HG02870 (cell line): ENCODE measurements around the gene SOWAHA.
"Not testable (repeated sequence)": the region's sequence is repeated elsewhere in the genome, so short reads cannot be mapped to it uniquely, and the experiment has no call there.

Experiments
- ATAC-seq: cut with Tn5 transposase; IDR thresholded peaks from one replicate; pipeline ENCODE4 v1.9.1; 2021; ENCODE audit warnings: mild to moderate bottlenecking, moderate library complexity; ENCODE audit not compliant: unreplicated experiment

SOWAHA gene

GRCh38 chr5:132806804-132807162, 6.3 kb upstream of the SOWAHA start:
- ATAC-seq: not testable (repeated sequence)

GRCh38 chr5:132807163-132807838, 5.8 kb upstream of the SOWAHA start:
- ATAC-seq: no peak

DNA sequence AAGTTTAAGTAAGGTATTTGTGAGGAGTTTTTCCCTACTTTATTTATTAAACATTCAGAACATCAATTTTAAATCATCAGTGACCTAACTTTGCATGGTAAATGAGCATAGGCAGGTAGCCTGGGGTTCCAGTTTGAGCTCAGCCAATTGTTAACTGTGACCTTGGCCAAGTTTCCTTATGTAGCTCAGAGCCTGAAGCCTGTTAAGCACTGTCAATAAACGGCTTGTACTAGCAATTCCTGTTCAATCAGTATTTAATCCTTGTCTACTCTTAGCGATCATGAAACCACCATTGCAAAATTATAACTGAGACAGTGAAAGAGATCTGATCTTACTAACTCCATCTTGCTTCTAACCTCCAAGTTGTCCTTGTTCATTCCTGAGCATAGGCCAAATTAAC, 4.7 kb upstream of the SOWAHA start:
- ATAC-seq: no peak

- ATAC-seq: no peak
These were observed 4.2 kb upstream of the SOWAHA start for GRCh38 chr5:132808866-132809265.

- ATAC-seq: no peak
These were observed 2.5 kb upstream of the SOWAHA start for GRCh38 chr5:132810605-132811004.

DNA sequence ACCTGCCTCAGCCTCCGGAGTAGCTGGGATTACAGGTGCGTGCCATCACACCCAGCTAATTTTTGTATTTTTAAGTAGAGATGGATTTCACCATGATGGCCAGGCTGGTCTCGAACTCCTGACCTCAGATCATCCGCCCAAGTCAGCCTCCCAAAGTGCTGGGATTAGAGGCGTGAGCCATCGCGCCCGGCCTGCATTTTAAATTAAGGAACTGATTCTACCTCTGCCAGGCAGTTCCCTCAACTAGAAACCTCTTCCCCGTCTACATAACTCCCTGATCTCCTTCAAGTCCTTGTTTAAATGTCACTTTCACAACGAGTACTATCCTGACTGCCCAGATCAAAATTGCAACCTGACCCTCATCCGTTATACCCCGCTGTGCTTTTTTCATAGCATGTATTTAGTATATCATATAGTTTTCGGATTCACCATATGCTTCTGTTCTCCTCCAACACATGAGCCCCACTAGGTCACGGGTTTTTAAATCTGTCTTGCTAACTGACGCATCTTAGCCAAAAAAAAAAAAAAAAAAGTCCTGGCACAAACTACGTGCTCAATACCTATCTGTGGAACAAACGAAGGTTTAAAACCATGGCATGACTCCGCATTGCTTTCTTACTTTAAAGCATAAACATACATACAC, 858 bp upstream of the SOWAHA start:
- ATAC-seq: no peak

- no peak for ATAC-seq
These were observed 749 bp downstream of the SOWAHA start for GRCh38 chr5:132813599-132814502.

DNA sequence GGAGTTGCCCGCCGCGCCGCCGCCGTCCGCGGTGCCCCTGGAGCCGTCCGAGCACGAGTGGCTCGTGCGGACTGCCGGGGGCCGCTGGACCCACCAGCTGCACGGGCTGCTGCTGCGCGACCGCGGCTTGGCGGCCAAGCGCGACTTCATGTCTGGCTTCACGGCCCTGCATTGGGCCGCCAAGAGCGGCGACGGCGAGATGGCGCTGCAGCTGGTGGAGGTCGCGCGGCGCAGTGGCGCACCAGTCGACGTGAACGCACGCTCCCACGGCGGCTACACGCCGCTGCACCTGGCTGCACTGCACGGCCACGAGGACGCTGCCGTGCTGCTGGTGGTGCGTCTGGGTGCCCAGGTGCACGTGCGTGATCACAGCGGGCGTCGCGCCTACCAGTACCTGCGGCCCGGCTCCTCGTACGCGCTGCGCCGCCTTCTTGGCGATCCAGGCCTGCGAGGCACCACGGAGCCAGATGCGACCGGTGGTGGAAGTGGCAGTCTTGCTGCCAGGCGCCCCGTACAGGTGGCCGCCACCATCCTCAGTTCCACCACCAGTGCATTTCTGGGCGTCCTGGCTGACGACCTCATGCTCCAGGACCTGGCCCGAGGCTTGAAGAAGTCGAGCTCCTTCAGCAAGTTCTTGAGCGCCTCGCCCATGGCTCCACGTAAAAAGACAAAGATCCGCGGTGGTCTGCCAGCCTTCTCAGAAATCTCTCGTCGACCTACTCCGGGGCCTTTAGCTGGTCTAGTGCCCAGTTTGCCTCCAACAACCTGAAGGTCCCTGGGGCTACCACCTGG, 1.6 kb downstream of the SOWAHA start:
- ATAC-seq: no peak

GRCh38 chr5:132815454-132815853, 2.4 kb downstream of the SOWAHA start:
- no peak for ATAC-seq

GRCh38 chr5:132816083-132816482, 3.0 kb downstream of the SOWAHA start:
- no peak for ATAC-seq

DNA sequence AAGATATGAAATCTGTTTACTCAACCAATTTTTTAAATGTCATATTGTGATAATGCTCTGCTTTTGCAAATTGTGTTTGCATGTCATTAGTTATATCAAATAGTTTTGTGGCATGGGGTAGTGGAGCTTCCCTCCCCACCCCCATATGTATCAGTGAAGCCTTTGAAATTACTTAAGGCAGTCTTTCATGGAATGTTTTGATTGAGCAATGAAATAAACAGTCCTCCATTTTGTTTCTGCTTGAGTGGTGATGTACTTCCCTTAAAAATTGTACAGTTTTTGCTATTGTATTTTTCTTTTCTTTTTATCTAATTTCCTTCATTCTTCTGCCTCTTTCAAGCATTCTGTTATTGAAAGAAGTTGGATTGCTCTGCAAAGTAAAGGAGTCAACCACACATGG, 3.5 kb downstream of the SOWAHA start:
- ATAC-seq: no peak

DNA sequence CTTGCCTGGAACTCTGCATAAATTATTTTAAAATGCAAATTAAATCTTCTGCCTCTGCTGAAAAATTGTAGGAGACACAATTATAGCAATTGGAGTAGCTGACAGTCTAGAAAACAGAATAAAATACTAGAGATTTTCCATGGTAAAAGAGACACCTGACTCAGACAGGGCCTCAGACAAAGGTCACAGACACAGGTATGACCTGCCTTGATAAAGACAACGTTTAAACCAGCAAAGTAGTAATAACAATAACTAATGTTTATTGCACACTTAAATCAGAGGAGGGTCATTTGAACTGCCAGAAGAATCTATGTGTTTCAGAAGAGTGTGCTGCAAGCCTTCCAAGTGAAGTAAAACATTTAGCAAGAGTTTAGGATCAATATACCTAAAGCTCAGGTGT, 3.9 kb downstream of the SOWAHA start:
- ATAC-seq: no peak

DNA sequence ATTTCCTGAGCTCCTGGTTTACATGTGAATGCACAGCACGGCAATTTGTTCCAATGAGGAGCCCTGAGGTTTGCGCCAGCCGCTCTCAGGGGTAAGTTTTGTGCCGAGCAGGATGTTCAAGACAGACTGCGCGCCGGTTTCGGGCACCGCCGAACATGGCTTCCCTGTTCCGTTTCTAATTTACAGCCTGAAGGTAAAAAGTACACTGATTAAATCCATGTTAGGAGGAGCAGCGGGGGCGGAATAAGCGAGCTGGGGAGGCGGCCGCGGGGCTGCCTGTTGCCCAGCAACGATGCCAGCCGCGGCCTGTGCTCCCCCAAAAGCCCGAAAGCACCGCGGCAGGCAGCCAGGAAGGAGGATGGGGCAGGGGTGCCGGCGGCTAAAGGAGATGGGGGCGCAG, 6.4 kb downstream of the SOWAHA start:
- ATAC-seq: no peak

DNA sequence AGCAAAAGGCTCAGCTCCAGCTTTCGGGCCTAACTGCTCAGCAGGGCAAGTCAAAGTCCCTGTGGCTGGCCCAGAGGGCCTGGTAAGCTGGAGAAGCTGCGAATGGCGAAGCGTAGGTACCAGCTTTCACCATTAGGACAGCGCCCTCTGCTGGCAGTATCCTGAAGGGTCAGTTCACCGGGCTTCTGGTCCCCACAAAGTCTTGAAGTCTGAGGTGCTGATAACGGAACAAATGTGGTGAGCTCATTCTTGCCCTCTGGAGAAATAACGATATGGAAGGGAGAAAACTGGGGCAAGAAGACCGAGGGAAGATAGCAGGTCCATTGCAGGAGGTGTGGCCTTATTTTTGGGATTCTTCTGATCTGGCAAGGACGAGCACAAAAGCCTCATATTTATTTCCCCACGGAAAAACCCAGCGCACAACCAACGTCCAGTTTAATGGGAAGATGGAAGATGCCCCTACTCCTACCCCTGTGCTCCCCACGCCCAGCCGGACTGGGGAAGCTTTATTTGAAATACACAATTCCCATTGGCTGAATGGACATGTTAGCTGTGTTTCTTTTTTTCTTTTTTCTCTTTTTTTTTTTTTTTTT, 7.2 kb downstream of the SOWAHA start:
- ATAC-seq: peak; percentile 67

- ATAC-seq: no peak
These were observed 8.2 kb downstream of the SOWAHA start for GRCh38 chr5:132821350-132821749.

DNA sequence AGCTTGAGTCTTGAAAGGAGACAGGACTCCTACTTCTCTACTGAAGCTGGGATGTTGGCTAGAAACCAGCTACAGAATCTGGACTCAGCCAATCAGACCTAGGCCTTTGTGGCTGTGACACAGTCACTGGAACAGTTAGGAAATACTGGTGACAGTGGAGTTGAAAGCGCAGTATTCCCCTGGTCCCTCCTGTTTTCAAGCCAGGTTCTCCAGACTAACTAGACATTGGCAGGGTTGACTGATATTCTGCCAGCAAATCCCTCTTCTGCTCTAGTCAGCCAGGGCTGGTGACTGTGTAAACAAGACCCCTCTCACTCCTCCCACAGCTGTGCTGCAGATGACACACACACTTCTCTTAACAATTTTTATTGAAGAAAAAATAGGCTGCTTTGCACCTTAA, 8.7 kb downstream of the SOWAHA start:
- ATAC-seq: no peak

DNA sequence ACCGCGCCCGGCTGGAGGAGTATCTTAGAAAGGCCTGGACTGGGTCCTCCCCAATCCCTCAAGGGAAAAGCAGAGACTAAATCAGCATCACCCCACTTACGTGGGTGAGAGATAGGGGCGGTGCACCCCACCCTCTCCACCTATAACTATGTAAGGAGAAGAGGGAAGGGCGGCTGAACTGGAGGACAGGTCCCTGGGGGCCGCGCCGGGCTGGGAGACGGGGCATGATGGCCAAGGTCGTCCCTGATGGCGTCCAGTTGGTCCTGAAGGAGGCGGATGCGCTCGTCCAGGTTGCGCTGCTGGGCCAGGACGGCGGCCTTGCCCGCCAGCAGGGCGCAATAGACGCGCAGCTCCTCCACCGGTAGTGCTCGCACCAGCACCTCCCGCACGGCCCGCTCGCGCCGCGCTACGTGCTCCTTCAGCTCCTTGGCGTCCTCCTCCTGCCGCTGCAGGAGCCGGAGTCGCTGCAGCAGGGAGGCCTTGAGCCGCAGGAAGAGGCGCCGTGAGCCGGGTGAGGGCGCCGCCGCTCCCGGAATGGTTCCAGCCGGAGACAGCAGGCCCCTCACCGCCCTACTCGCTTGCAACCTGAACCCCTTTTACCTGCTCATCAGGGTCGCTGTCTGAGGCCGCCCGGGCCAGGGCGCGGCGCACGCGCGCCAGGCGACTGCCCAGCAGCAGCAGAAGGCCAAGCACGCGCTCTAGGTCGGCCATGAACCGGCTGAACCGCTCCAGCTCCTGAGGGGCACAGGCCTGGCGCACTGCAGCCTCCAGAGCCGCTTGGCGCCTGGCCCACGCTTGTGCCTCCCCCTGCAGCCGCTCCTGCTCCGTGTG, 9.8 kb downstream of the SOWAHA start:
- no peak for ATAC-seq

- no peak for ATAC-seq
These were observed 10.5 kb downstream of the SOWAHA start for GRCh38 chr5:132823481-132824050.

DNA sequence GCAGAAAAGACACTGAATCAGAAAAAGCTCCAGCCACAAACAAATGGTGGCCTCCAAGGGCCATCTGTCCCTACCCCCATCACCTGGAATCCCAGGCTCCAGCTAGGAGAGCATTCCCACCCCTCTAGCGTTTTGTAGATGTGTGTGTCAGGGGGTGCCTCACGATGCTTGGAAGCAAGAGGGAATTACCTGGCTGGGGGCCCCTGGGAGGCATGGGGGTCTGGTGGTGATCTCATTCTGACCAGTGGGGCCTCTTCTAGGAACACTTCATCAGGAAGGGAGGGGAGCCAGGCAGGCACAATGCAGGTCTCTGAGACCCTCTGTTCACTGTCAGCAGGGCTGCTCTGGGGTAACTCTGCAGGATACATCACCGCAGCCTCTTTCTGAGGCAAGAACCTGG, 11.3 kb downstream of the SOWAHA start:
- ATAC-seq: no peak
